GM21423 (cell line): ENCODE measurements around the gene BCAS1.
"Not testable (repeated sequence)": the region's sequence is repeated elsewhere in the genome, so short reads cannot be mapped to it uniquely, and the experiment has no call there.

Experiments used
- ATAC-seq: cut with Tn5 transposase; IDR thresholded peaks from one replicate; pipeline ENCODE4 v1.9.1; 2021; ENCODE audit warnings: mild to moderate bottlenecking, moderate library complexity; ENCODE audit not compliant: unreplicated experiment

Gene BCAS1

DNA sequence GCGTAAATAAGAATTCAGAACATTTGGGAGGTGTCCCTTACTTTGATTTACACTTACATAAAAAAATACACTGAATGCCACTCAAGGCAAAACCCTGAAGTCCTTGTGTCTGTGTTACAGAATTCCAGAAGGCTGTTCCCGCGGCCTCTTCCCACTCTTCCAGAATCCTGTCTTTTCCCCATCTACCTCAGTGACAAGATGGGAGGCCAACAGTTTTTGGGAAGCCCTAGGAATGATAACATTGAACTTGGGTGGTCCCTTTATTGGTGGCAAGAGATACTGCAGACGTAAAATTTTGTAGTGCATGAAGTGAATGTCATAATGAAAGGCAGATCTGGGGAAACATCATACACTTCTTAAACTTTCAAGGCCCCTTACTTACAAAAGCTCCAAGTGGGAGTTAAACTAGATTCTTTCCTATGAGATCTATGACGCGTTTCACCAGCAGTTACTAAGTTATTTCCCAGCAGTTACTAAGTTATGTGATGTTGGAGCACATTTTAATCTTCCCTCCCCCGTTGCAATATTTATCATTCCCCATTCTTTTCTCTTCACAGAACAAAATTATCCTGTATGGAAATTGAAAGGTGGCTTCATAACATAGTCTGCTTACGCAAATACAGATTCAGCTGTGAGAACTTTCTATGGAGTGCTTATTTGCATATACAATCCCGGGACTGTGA lies 79.5 kb downstream of the BCAS1 start:
- ATAC-seq: no peak

DNA sequence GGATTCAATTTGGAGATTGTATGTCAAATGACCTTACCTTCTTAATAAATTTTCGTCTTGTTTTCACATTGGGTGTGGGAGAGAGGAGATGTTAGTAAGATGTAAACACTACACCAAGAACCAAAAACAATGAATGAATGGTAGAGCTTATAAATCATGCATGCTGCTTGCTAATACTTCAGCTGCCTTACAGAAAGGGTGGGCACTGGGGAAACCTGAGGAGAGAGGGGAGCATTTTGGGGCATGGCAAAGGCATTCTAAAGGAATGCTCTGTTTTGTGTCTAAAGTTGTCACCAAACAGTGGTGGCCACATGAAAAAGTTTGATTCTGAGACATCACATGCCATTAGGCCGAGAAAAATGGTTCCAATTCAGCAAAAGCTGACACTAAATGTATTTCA lies 80.4 kb downstream of the BCAS1 start:
- no peak for ATAC-seq

DNA sequence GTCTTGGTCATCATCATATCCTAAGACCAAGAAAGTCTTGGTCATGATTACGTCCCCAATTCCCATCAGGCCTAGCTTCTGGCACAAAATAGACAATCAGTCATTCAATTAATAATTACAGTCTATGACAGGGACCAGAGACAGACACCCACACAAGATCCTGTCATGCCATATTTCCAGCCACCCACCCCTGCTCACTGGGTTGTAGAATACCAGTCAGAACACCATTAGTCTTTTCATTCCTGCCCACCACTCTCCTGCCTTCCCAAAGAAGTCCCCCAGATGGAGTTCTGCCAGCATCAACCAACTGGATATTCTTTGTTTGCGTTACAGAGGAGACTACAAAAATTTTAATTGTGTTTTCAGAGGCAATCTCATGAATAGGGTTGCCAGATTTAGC lies 81.0 kb downstream of the BCAS1 start:
- no peak for ATAC-seq

DNA sequence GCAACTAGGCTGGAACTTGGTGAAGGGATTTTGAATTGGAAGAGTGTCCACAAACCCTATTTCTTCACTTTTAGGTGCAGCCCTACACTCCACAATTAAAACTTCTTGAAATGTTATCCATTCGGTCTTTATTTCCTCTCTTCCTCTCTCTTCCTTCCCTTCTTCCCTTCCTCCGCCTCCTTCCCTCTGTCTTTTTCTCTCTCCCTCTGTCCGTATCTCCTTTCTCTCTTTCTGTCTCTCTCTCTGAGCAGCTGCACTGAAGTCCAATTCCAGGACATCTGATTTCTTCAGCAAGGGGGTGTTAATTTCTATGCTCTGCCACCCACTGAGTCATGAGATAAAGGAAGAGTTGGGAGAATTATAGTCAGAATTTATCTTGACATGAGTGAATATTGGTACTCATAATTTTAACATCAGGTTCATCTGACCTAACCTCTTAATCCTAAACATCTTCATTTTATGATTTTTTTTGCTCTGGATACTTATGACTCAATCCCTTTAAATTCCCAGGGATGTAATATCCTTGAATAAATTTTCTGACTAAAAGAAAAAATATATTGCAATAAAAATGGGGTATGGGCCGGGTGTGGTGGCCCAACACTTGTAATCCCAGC lies 84.2 kb downstream of the BCAS1 start:
- no peak for ATAC-seq

DNA sequence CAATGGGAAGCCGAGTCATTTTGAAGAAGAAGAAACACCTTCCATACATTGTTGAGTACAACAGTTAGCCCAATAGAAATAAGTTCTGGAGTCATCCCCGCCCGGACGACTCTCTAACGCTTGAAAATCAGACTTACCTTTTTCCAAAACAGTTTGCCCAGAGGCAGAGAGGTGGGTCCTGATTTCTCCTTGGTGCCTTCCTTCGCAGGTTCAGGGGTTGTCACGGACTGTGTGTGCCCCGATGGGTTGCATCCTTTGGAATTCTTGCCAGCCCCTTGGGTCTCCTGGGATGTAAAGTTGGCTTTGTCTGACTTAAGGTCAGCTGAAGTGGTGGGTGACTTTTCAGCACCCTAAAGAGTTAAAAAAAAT lies 85.3 kb downstream of the BCAS1 start:
- no peak for ATAC-seq

DNA sequence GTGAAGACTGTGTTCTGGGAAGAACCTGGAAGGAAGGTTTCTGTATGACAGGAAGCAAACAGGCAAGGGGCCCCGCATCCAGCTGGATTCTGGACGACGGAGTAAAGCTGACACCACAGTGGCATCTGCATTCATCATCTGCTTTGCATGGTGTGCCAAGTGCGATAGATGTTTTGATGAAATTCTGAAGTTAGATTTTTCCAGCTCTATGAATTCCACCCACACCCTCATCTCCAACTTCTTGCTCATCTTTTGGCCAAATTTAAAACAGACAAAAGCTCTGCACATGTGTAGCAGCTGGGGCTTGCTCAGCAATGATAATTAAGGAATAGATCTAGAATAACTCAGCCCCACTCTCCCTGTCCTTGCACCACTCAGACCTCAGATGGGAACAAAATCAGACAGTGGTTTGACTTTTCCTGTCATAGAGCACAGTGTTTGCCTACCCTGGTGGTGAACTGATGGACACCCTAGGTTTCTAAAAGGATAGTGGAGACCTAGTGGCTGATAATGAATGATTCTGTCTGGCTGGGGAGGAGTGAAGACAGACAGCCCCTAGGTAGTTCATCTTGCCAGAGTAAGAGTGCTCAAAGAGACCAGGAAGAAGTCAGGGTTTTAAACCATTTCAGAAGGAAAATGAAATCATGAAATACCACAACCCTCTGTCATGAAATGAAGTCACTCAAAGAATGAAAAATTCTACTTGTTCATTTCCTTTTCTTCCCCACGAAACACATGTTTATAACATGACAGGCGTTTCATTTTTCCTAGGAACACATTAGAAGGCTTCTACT lies 85.8 kb downstream of the BCAS1 start:
- ATAC-seq: no peak

DNA sequence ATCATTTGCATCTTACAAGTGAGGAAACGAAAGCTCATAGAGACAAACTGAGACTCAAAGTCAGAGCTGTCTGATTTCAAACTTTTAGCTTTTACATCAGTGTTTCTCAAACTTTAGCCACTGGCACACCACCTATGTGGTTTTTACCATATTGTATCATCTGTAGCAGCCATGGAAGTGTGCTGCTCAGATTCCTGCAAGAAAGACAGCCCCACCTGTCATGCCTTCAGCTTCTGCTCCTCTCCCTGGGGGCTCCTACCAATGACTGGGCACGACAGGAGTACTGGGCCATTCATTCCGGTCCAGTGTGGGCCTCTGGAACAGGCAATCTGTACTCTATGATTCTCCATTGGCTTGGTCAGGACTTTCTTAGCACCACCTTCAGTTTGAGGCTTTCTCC lies 87.0 kb downstream of the BCAS1 start:
- no peak for ATAC-seq

DNA sequence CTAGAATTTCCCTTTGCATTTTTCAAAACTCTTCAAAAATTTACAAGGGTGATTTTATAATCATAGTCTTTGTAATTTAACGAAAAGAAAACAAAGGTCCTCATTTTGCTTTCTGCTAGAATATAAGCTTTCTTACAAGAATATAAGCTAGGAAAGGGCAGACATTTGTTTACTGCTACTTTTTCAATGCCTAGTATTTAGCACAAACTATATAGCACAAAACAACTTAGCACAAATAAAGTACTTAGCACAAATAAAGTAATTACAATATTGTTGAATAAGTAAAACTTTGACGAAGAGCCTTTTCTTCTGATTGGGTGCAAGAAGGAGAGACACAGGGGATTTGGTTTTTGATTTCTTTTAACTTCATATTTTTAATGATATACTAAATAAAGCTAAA lies 87.8 kb downstream of the BCAS1 start:
- ATAC-seq: no peak

DNA sequence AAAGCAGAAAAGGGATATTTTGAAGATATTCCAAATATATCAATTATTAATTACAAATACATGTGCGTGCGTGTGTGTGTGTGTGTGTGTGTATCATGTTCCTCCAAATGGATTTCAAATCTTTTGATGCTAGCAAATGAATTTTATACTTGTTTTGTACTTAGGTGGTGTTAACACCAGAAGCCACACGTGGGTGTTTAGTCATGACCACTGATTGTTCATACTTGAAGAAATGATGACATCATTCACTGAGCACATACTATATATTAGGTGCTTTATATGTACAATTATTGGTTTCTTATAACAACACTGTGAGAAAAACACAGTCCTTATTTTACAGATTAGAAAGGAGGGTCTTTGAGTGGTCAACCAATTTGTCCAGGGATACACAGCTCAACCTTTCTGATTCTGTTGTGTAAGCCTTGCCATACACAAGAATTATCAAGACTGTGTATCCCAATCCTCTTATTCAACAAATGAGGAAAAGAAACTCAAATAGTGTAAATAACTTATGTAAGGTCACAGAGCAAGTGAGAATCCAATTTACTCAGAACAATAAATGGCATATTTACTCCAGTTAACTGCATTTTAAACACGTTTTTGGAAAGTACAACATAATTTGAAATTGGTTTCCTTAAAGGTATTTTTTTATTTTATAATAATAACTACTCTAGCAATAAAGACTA lies 88.5 kb downstream of the BCAS1 start:
- no peak for ATAC-seq

DNA sequence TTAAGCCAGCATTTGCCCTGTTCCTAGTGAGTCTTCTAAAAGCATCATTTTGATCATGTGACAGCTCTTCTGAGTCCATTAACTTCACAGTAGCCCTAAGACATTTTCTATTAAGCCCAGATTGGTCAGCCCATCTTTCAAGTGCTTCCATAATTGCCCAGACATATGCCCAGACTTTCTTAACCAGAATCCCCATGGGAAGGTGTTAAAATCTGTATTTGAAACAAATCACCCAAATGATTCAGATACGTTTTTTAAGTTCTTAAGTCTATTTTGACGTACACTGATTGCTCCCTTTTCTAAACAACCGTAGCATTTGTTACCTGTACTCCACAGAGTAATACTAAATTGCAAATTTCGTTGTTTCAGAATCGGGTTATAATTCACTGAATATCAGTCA lies 89.3 kb downstream of the BCAS1 start:
- ATAC-seq: no peak

DNA sequence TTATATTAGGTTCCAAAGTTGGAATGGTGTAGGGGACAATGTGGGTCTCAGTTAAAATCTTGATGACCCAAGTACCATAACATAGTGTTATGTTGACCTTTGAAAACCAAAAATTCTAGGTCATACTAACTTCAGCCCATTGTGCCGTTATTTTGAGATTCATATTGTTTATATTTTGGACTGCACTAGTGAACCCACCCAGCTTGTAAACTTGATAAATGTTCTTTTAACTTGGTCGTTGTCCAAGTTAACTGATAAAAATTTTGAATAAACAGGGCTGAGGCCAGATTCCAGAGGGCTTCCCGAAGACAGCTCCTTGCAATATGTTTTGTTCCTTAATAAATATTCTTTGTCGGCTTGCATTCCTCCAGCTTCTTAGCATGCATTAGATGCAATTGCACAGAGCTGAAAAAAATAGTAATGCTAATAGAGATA lies 90.3 kb downstream of the BCAS1 start:
- no peak for ATAC-seq

DNA sequence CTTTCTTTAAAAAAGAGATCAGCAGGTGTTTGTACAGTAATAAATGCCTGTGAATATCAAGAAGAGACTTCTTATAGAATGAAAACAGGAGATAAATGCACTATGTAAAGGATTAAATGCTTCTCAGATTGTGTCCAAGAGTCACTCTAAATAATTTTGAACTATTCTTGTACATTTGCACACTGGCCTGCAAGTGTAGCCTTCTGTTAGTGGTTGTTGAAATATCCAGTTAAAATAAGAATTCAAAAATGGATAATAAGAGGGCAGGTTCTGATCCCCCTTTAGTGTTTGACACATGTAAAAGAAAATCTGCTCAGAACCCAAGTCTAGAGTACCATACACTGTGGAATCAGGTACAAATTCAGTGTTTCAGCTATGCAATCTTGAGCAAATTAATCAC lies 91.9 kb downstream of the BCAS1 start:
- ATAC-seq: no peak

DNA sequence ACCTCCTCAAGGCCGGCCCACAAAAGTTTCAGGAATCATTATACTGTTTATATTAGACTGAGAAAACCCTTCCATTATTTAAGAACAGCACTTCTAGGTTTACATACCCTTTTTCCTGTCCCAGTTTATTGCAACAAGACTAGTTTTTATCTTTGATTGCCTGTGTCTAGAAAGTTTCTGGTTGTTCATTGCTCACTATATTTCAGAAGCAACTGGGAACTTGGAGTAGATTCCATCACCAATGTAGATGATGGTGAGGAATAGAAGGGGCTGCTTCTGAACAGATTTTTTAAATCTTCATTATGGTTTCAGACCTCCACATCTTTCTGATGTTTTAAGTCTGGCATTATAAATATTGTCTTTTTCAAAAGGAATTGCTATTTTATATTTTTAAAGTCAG lies 93.0 kb downstream of the BCAS1 start:
- ATAC-seq: no peak

DNA sequence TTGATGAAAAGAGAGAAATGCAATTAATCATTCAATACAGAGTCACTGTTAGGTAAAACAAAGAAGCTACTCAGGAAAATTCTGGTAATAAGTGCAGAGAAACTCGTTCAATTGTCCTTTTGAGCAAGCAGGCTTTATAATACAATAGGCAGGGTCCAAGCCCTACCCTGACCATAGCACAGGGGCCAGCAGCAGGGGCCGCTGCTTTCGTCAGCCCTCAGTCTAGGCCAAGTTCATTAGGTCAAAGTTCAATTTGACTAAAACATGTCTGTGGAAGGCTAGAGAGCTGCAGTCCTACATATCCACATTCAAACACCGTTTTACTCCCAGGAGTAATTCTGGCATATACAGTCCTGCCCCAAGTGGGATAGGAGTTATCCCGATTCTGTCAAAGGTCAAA lies 94.6 kb downstream of the BCAS1 start:
- no peak for ATAC-seq

DNA sequence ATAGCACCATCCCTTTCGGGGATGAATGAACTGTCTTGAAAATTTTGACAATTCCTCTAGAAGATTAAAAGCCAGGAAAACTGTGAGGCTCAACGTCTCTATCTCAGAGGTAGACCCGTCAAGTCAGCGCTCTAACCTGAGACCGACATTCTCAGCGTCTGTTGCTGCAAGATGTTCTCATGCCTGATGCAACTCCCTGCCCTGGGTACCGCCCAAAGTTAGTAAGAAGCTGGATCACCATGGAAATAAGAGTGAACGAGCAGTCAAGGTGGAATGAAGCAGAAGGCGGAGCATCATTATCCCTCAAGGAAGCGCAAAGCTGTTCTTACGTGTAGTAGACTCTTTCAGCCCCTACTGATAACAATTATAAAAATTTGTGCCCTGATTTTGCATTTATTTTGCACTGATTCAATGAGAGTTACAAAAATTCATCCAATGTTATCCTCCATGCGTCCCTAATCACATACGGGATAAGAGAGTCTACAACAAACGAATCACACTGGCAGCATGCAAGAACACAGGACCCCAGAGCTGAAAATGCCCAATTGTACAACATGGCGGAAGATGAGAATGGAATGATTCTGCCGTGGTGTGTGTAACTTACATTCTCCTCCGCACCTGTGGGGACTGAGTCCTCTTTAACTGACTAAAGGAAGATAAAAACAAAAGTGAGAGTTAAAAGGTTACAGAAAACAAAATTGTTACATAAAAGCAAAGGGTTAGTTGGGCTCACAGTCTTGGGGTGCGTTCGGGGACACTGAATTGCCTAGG lies 95.4 kb downstream of the BCAS1 start:
- no peak for ATAC-seq

DNA sequence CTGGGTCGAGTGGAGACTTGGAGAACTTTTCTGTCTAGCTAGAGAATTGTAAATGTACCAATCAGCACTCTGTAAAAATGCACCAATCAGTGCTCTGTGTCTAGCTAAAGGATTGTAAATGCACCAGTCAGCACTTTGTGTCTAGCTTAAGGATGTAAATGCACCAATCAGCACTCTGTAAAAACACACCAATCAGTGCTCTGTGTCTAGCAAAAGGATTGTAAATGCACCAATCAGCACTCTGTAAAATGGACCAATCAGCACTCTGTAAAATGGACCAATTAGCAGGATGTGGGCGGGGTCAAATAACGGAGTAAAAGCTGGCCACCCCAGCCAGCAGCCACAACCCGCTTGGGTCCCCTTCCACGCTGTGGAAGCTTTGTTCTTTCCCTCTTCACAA lies 96.5 kb downstream of the BCAS1 start:
- ATAC-seq: not testable (repeated sequence)

DNA sequence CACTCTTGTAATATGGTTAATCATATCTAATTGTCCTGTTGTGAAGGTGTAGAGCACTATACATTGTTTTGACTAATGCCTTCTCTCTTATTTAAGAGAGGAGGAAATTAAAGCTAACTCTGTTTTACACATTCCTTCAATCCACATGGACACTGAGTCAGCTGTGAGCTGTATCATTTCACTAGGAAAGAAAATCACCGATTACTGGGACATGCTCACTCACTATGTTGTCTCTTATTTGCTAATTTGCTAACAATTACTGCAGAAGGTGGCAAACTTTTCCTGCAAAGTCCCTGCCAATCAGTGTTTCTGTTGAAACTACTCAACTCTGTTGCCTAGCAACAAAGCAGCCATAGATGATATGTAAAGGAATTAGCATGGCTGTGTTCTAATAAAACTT lies 98.2 kb downstream of the BCAS1 start:
- no peak for ATAC-seq

DNA sequence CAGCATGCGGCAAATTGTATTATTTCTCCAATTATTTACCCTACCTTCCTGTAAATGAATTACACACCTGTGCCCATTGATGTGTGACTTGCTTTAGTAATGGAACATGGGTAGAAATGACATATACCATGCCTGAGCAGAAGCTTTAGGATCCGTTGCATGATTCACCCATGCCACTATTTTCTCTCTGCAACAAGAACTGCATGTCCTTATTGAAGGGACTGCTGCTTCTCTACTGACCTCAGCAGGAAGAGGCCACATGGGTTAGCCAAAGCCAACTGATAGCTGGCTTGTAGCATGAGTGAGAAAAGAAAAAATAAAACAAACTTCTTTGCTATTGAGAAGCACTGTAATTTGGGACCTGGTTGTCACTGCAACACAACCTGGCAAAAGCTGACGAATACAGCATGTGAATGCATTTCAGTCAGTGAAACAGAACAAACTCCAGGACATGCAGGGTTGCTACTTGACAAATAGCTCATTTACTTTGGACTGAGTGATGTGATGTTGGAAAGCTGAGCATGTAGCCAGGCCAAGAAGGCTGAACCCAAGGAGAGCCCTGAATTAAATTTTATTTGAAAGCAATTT lies 99.2 kb downstream of the BCAS1 start:
- ATAC-seq: no peak

DNA sequence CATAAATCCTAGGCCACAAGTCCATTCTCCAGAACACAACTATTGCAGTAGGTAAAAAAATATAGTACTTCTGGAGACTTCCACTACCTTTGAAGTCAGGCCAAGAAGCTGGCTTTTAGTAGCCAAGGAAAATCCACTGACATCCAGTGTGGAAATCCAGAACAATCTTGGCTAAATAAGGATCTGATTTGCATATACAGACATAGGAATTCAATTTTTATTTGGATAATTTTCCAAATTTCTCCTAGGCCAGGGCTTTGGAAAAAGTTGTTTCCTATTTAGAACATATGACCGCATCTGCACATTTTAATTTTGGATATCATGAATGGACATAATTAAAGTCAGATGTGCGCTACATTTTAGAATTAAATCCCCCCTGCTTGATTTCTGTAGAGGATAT lies 100.2 kb downstream of the BCAS1 start:
- ATAC-seq: no peak

DNA sequence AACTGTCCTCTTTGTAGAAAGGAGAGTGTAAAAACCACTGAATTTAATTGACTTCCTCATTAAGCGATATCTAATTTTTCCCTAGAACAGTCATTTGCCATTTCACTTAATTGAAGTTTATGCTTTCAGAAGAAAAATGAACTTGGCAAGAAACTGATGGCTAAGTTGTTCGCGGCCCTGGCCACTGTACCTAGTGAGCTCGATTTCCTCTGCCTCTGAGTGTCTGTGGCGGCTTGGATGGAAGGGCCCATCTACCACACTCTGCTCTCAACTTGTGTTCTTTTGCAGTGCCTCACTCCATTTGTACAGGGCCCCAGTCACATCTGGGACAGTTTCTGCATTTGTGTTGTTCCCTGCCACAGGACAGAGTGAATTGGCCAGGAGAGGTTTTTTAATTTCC lies 102.9 kb downstream of the BCAS1 start:
- ATAC-seq: no peak
